ENCODE measurements around the gene IPO7. TPM values are rescaled to one million over a fixed set of nuclear protein-coding genes. Genes with fewer than 3 reads are reported as not detected.
A peak's percentile ranks its signal among the peaks of the same experiment; 100 is the strongest.

IPO7 gene
- total RNA-seq, 1 experiment from 2014 or later: 176 TPM

DNA sequence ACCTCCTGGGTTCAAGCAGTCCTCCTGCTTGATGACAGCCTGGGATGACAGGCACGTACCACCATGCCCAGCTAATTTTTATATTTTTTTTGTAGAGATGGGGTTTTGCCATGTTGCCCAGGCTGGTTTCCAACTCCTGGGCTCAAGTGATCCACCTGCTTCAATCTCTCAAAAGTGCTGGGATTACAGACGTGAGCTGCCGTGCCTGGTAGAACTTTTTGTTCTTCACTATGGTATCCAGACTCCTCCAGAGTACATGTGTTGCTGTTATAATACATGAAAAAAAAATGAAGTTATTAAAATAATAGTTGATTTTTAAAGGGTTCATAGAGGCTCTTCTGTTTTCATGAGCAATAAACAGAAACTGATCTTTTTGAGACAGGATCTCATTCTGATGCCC is 105.9 kb downstream of the IPO7 start:
- DNase-seq (ENCODE audit: low read depth): no peak

DNA sequence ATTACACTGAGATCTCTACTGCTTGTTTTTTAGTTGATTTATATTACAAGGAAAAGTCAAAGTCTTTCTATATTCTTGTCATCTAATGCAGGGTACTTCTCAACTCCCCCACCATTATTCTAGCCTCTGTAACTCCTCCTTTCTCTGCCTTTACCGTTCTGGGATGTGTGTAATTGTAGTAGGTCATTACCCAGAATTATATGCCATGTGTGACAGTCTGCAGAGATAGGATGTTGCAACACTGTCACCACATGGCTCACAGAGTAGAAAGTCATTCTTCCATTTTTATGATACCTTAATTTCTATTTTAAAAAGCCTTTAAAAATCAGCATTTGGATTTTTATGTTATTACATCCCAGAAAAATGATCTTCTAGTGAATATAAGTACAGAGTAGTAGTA is 109.0 kb downstream of the IPO7 start:
- DNase-seq (ENCODE audit: low read depth): no peak

DNA sequence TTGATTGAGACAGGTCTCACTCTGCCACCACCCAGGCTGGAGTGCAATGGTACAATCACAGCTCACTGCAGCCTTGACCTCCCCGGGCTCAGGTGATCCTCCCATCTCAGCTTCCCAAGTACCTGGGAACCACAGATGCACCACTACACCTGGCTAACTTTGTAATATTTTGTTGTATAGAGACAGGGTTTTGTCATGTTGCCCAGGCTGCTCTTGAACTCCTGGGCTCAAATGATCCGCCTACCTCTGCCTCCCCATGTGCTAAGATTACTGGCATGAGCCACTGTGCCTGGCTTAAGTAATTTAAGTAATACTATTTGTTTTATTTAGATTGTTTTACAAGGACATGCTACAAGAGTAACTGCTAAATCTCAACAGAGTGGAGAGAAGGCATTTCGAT is 109.9 kb downstream of the IPO7 start:
- DNase-seq (ENCODE audit: low read depth): no peak

DNA sequence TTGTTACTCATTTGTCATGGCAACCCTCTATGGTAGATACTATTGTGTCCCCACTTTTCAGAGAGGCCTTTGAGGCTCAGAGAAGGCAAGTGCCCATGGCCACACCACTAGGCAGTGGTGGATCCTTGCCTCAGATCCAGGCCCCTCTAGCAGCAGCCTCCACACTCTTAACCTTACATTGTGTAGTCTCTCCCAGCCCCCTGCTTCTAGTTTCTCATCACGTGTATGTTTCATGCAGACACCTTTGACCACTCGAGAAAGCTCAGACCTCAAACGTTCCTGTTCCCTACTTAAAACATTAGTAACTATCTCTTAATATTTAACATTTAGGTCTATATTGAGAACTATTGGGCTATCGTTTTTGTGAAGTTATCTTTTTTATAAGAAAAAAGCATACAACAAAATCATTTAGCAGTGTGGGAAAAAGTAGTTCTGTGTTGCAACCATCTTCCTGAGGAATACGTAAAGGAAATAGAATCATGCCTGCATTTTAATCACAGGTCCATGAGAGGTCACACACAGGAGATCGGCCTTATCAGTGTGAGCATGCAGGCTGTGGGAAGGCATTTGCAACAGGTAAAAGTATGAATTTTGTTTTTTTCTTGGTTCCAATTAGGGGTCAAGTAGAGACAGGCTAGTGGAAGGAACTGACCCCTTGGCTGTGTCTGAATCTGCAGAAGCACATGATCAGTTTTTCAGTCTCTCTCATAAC is 111.5 kb downstream of the IPO7 start:
- no peak for DNase-seq (ENCODE audit: low read depth)

Small RNAs within 50 kb of the gene (small RNA-seq; reads per million reads assigned to genes)
- 203 reads per million, percentile 97 among the genes with 10 or more reads in this experiment for gene SNORA23

Other genes with a start within 250 kb of the IPO7 start
- gene DENND5A, start 119.3 kb upstream of the IPO7 start, total RNA-seq (2014; rRNA removed; shearing (Covaris generic)): 45.6 and 53.5 TPM in 2 replicates
- 34.3 and 45.8 TPM in 2 replicates for gene TMEM41B, start 70.1 kb upstream of the IPO7 start, total RNA-seq (2014; rRNA removed; shearing (Covaris generic))
- 22.6 and 31.6 TPM in 2 replicates for gene ZNF143, start 76.4 kb downstream of the IPO7 start, total RNA-seq (2014; rRNA removed; shearing (Covaris generic))
- gene WEE1, start 189.0 kb downstream of the IPO7 start, total RNA-seq (2014; rRNA removed; shearing (Covaris generic)): 37.5 and 39.0 TPM in 2 replicates